Hematopoietic multipotent progenitor cell treated with erythropoietin and hydrocortisone succinate and interleukin-3 and kit ligand, for 8 days (in vitro differentiated cells): ENCODE measurements around the gene TREM1.
A peak's percentile ranks its signal among the peaks of the same experiment; 100 is the strongest.
"Not testable (repeated sequence)": the region's sequence is repeated elsewhere in the genome, so short reads cannot be mapped to it uniquely, and the experiment has no call there.

ENCODE experiments used
- DNase-seq: peaks from one replicate; pipeline ENCODE4 v3.0.0-alpha.2; 2015

TREM1 gene

DNA sequence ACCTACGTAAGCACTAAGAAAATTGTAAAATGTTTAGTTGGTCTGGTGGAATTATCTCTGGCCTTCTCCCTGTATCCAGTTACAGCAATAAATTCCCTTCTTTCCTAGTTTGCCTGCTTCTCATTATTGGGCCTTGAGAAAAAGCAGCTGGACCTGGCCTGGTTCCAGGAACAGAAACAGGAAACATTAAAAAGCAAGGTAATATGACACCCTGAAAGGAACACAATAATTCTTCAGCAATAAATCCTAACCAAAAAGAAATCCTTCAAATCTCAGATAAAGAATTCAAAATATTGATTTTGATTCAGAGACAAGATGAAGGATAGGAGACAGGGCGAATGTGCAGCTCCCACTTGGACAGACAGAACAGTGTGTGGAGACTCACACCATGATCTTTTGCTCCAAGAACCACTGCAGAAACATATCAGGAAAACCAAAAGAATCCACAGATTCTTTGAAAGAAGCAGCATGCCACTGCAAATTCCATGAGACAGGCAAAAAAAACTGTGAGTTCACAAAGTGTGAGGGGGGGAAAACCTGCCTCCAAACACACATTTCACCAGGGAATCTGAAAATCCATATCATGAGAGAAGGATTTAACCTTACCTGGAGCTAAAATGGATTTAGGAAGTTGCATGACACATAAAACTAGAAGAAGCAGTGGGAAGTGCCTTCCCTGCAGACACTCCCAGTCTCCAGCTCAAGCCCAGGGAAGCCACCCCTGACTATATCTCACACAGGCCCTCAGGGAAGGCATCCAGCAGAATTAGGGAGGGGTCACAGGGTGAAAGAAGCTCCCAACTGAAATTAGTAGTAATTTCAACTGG, 28.9 kb downstream of the TREM1 start:
- DNase-seq = no peak

DNA sequence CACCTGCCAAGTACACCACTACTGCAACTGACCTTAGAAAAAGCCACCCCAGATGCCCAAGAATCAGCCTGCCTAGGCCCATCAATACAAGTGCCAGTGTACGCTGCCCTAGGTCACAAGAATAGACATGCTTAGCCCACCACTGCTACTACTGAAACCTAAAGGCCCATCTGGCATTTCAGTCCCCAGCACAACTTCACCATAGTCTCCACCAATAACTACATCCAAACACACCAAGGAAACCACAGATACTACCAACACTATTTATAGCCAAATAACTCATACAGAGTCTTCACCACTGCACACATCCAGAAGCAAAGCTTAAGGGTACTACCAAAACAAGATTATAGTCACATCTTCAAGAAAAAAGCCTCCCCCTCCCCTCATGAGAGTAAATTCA, 30.1 kb downstream of the TREM1 start:
- DNase-seq = no peak

DNA sequence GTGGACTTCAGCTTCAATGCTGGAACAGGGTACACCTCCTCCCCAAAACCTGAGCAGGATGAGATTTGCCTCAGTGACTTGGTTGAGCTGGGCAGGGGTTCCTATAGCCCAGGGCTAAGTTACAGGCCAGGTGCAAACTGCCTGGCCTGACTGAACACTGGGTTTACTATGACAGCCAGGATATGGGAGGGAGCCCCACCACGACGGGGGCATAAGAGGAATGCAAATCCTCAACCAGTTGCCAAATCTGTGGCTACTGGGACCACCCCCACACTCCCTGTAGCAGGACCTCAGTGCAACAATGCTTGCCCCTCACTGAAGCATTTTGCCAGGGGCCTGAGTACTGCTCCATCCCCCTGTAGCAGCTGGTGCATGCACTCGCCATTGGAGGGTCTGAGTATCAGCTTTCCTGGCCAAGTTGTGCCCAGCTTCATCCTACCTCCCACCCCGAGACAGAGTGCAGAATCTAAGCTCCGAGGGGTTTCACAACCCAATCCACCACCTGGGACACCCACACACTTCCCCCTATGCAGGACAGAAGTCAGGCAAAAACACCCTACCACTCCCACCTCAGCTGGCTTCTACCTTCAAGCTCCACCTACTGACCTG, 30.7 kb downstream of the TREM1 start:
- DNase-seq = no peak

DNA sequence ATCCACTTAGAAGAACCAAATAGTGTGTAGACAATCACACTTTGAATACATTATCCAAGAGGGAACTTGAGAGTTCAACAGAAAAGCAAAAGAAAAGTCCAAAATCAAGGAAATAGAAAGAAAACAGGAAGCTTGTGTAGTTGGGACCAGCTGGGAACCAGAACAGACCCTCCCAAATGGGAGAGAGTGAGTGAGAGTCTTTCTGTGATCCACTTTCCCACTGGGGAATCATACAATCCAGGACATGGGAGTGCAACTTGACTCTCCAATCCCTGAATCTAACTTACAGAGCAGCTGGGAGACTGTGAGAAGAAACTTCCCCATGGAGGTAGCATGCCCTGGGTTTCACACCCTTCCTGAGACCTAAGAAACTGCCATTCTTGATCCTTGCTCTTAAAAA, 31.4 kb downstream of the TREM1 start:
- no peak for DNase-seq

DNA sequence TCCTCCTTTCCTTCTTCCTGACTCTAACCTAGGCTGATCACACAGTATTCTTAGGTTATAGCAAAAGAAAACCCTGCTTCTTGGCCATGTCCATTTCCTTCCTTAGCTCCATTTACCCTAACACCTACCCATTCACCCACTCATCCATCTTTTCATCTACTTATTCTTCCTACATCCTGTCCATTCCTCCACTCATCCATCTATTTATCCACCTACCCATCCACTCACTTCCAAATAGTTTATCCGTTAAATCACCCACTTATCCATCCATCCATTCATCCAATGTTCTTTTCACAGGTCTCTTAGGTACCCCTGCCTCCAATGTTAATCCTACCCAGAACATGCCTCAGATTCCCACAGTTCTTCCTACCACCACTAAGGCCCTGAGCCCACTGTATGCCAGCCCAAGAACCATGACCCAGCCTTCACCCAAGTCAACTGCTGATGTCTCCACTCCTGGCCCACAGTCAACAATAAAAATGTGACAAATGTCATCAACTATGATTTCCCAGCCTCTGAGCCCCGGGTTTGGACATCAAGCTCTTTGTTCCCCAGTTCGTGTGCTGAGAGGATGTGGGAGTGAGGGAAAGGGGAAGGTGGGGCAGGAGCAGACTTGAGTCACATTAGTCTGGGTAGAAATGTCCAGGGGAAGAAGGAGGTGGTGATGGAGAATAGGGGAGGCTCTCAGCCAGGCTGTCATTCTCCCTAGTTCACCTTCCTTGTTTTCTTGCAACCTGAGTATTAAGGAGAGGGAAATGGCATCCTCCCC, 33.9 kb downstream of the TREM1 start:
- no peak for DNase-seq

DNA sequence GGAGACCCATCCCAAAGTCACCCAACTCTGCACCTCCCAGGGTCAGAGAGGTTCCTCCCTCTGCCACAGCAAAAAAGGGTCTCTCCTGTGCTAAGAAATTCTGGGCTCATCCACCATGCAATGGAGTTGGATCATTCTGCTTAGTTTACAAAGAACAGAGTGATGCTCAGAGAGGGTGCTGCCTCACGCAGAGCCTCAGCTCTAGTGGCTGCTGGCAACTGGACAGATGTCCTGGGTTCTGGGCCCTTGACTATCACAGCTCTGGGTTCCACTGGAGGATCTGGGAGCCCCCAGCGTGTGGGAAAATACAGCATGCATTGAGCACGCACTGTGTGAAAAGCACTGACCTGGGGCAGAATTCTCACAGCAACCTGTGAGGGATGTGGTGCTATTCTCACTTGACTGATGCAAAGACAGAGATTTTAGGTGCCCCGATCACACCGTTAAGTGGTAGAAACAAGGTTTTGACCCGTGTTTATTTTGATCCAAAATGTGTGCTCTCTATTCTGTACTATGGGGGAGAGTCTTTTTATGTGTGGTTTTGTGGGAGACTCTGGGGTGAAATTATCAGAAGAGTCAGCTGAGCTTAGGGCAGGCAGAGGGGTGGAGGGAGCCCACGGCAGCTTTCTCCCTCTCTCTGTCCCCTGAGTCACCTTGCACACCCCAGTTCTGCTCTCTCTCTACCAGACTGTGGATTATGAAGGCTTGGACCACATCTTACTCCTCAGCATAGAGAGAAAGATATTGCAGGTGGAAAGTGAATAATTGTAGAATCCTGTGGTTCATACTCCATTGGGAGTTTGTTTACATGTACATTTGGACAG, 38.4 kb downstream of the TREM1 start:
- peak; percentile 8 for DNase-seq

DNA sequence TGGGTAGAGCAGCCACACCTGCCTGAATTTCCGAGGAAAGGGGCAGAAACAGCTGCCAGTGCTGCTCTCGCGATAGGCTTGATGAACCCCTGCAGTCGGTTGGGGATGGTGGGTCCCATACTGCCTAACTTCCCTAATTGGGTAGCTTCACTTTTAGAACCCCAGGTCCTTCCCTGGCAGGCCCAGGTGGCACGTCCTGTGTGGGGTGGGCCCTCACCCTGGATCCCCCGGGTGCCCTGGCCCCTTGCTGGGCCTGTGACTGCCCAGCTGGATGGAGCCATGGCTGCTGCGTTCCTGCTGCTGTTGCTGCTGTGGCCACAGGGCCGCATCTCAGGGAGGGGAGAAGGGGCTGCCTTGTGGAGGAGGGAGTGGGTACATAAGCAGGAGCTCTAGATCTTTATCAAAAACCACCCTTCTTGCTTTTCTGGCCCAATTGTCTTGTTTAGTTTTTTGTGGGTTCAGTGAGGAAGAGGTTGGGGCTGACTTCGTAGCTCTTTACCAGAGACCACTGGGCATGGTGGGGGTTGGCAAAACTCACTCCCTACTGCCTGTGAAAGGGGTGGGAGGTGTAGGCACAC, 39.1 kb downstream of the TREM1 start:
- no peak for DNase-seq

DNA sequence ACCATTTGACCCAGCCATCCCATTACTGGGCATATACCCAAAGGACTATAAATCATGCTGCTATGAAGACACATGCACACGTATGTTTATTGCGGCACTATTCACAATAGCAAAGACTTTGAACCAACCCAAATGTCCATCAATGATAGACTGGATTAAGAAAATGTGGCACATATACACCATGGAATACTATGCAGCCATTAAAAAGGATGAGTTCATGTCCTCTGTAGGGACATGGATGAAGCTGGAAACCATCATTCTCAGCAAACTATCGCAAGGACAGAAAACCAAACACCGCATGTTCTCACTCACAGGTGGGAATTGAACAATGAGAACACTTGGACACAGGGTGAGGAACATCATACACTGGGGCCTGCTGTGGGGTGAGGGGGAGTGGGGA, 40.0 kb downstream of the TREM1 start:
- not testable (repeated sequence) for DNase-seq

DNA sequence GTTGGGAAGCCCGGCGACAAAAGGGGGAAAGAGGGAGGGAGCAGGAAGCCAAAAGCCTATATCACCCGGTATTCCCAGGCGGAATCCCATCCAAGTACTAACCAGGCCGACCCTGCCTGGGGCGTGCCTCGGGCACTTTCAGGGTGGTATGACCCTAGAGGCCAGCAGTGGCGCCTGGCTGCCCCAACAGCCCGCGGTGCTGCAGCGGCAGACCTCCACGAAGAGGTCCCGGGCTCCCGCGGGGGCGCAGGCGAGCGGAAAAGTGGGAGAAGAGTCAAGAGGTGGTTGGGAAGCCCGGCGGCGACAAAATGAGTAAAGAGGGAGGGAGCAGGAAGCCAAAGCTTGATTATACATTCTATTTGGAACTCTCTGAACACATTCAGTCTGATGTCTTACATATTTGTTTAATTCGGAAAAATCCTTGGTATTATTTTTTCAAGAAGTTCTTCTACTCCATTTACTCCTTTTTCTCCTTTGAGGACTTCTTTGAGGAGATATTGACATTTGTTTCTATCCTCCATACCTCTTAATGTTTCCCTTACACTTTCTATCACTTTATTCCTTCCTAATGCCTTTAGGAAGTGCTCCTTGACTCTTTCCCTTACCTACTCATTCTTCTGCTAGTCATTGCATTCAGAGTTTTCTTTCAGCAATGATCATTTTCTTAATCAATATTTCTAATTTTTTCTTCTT, 46.9 kb downstream of the TREM1 start:
- DNase-seq = no peak

DNA sequence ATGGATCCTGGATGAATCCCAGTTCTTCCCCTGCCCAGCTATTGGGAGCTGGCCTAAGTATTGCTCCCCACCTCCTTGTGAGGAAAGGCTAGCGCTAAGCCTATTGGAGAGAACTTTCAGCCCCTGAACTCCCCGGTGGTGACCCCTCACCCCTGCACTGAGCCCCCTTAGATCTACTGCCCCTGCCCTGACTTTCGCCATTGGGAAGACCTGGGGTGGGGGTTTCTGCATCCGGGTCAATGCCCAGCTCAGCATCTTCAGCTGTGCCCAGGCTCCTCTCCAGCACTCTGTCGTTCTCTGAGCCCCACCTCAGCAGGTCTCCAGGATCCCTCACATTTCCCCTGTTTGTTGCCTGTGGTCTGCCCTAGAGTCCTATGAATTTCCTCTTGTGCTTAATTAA, 49.4 kb downstream of the TREM1 start:
- DNase-seq = no peak

DNA sequence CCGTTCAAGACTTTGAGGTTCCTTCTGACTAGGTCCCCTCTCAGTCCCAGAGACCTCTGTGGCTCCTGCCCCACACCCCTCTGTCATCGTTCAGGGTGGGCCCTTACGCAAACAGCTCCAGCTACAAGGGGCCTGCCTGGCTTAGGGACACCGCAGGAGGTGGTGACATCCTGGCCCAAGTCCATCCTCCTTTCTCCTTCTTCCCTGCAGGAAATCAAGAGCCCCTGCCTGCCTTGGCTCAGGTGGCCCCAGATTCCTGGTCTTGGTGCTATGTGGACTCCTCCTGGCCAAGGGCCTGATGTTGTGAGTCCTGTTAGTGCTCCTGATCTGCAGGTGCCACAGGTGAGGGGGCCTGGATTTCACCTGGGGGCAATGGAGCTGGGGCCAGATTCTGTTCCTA, 50.2 kb downstream of the TREM1 start:
- no peak for DNase-seq

DNA sequence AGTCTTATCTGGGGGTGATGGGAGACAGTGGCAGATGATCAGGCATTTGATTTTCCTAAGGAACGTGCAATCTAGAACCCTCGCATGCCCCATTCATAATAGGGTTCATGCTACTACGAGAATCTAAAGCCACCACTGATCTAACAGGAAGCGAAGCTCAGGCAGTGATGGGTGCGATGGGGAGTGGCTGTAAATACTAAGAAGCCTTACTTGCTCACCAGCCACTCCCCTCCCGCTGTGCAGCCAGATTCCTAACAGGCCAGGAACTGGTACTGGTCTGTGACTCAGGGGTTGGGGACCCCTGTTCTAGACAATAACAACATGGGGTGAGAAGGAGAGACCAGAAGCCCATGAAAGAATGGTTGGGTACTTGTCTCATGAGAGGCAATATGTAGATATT, 53.8 kb downstream of the TREM1 start:
- DNase-seq = no peak

DNA sequence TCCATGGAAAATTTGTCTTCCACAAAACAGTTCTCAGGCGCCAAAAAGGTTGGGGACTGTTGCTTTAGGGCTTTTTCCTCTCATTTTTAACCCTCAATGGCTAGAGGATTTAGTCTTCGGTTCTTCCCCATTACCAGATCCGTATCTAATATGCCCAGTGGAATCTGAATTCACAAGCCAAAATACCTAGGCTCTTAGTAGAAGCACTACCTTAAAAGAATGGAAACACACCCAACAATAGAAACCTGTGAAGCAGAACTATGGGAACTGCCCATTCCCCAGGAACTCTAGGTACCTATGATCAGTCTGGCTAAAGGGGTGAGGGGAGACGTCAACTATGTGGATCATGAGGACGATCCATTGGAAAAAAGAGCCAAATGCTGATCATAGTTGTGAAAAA, 55.2 kb downstream of the TREM1 start:
- no peak for DNase-seq

DNA sequence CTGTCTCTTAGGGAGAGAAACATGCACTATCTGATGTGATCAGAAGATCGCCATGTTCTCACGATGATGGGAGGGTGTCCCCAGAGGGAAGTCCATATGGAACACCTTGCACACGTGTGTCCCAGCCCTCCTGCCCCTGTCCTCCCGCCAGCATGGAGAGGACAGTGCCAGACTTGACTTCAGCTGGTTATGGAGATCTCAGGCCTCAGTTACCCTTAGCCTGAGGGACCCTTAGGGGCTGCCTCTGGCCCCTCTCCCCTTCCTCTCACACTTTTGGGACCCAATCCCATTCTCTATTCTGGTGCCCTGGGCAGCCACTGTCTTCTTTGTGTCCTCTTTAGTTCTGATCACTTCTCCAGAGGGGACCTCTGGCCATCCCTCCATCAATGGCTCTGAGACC, 56.8 kb downstream of the TREM1 start:
- no peak for DNase-seq

DNA sequence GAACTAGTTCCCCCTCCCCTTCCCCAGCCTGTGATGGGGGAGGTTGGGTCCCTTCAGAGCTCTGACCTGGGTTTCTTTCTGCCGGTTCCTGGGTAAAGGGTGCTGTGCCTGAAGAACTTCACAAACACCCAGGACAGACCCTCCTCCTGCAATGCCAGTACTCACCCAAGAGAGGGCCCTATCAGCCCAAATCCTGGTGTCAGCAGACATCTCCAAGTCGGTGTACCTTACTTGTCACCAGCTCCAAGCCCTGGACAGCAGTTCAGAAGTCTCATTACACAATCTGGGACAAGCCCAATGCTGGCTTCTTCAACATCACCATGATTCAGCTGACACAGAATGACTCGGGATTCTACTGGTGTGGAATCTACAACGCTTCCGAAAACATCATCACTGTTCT, 57.9 kb downstream of the TREM1 start:
- DNase-seq = peak; percentile 22

DNA sequence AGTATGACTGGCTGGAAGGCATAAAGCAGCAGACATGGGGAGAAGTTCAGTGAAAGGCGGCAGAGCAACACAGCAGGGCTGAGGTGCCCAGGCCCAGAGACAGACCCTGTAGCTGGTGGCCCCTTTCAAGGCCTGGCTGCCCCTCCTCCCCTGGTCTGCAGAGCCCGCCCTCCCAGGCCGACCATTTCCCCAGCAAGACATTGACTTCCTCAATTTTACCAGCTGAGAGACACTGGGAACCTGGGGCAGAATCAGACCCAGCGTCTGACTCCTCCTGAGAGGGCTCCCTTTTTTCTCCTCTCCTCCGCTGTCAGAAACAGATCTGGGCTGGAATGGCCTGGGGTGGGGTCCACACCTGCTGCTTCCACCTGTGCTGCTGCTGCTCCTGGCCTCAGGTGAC, 58.4 kb downstream of the TREM1 start, which contains the start of gene TREML4:
TSS of gene TREML4 (plus strand) at position 254 of the 400 bp plus-strand sequence. CDS start at position 333, 79 bp downstream.
- peak; percentile 9 for DNase-seq

DNA sequence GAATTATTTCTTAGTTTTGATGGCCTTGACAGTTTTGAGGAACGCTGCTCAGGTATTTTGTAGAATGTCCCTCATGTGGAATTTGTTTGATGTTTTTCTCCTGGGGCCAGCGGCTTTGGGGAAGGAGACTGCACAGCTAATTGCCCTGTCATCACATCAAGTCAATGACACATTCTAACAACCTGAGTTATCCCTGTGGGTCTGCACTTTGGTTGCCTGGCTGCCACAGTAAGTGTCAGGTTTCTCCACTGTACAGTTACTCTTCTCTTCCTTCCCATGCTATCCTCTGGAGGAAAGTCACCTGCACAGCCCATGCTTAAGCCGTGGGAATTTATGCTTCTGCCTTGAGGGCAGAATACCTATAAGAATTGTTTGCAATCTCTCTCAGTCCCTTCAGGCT, 59.7 kb downstream of the TREM1 start:
- no peak for DNase-seq

DNA sequence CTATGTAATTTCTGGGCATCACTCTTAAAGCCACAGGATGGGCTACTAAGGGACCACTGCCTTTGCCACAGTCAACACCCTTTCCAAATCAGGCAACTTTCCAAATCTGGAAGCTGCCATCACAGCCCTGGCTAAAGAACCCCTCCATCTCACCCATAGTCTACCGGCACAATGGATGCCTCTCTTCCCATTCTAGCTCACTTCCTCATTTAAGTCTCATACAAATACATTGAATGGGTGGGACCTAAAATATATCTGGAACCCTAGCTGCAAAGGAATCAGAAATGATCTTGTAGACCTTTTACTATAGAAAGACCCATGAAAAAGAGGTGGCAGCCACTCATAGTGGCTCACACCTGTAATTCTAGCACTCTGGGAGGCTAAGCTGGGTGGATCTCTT, 61.7 kb downstream of the TREM1 start:
- DNase-seq = no peak
